Mesothelial cell of epicardium (in vitro differentiated cells): ENCODE results near the gene SPRED1. TPM values are rescaled to one million over a fixed set of nuclear protein-coding genes. Genes with fewer than 3 reads are reported as not detected.

Source experiments
- DNase-seq, 2 experiments: peaks; one replicate each; pipeline ENCODE4 v3.0.0; 2021; ENCODE audit warnings: low spot score in 2 of 2; ENCODE audit not compliant: unreplicated experiment in 2 of 2
- H3K27ac Mint-ChIP-seq: 2 replicates; pipeline ENCODE4 v1.8.0; 2021; ENCODE audit warnings: mixed read lengths
- H3K27me3 Mint-ChIP-seq: 2 replicates; pipeline ENCODE4 v1.8.0; 2021; ENCODE audit warnings: low read depth, mixed read lengths
- H3K36me3 Mint-ChIP-seq: 2 replicates; pipeline ENCODE4 v1.8.0; 2021; ENCODE audit warnings: mixed read lengths
- H3K4me1 Mint-ChIP-seq: 2 replicates; pipeline ENCODE4 v1.8.0; 2021; ENCODE audit warnings: mixed read lengths
- H3K4me3 Mint-ChIP-seq: 2 replicates; pipeline ENCODE4 v1.8.0; 2021; ENCODE audit warnings: mild to moderate bottlenecking, moderate library complexity, mixed read lengths
- H3K9me3 Mint-ChIP-seq: 2 replicates; pipeline ENCODE4 v1.8.0; 2021; ENCODE audit warnings: mixed read lengths
- CTCF ChIP-seq: fragments of 200-600 bp; sonication (generic); IDR thresholded peaks from one replicate; pipeline ENCODE4 v1.5.0; 2021; ENCODE audit warnings: antibody characterized with exemption; ENCODE audit not compliant: unreplicated experiment
- total RNA-seq: library from RNA; stranded (reverse); gene quantifications from 3 replicates; pipeline ENCODE4 v1.2.1, GENCODE V29; 2021

Gene SPRED1
- total RNA-seq, 1 donor from 2014 or later, result 39.9 TPM

- no peak overlapping the region for H3K27ac Mint-ChIP-seq
- no peaks in the 10 kb centered on the region for H3K36me3 Mint-ChIP-seq
- no peak for DNase-seq
- H3K27me3 Mint-ChIP-seq, result peaks cover 1% of the 10 kb centered on the region
- no peaks in the 10 kb centered on the region for H3K9me3 Mint-ChIP-seq
- peaks cover 7% of the 10 kb centered on the region for H3K4me1 Mint-ChIP-seq
- TF ChIP-seq CTCF, result no peak
- H3K4me3 Mint-ChIP-seq, result no peak overlapping the region
These were observed 121.4 kb downstream of the SPRED1 start for GRCh38 chr15:38374029-38374428.

GRCh38 chr15:38374556-38374955 is 121.9 kb downstream of the SPRED1 start:
- no peaks in the 10 kb centered on the region for H3K9me3 Mint-ChIP-seq
- peaks cover 7% of the 10 kb centered on the region for H3K4me1 Mint-ChIP-seq
- no peak overlapping the region for H3K4me3 Mint-ChIP-seq
- TF ChIP-seq CTCF, result no peak
- peaks cover 1% of the 10 kb centered on the region for H3K27me3 Mint-ChIP-seq
- no peak for DNase-seq
- no peaks in the 10 kb centered on the region for H3K36me3 Mint-ChIP-seq
- H3K27ac Mint-ChIP-seq, result no peak overlapping the region

- H3K4me1 Mint-ChIP-seq, result peaks cover 7% of the 10 kb centered on the region
- no peak overlapping the region for H3K4me3 Mint-ChIP-seq
- no peak for TF ChIP-seq CTCF
- DNase-seq, result no peak
- H3K27ac Mint-ChIP-seq, result no peak overlapping the region
- no peaks in the 10 kb centered on the region for H3K36me3 Mint-ChIP-seq
- no peaks in the 10 kb centered on the region for H3K9me3 Mint-ChIP-seq
- H3K27me3 Mint-ChIP-seq, result peaks cover 1% of the 10 kb centered on the region
These were observed 123.4 kb downstream of the SPRED1 start for GRCh38 chr15:38376081-38376480.

- Mint-ChIP-seq H3K27me3 (peaks cover 4% of the 10 kb centered on the region), H3K4me1 (peaks cover 7% of the 10 kb centered on the region), H3K4me3 (no peak overlapping the region), H3K27ac (no peak overlapping the region), H3K36me3 (no peaks in the 10 kb centered on the region), H3K9me3 (no peaks in the 10 kb centered on the region)
- no peak for DNase-seq
- TF ChIP-seq CTCF, result no peak
These were observed 125.0 kb downstream of the SPRED1 start for GRCh38 chr15:38377636-38378035.

- no peak overlapping the region for H3K4me3 Mint-ChIP-seq
- H3K27ac Mint-ChIP-seq, result no peak overlapping the region
These were observed 125.5 kb downstream of the SPRED1 start for GRCh38 chr15:38378161-38378560.

More at GRCh38 chr15:38378161-38378560, 125.5 kb downstream of the SPRED1 start:
- H3K4me1 Mint-ChIP-seq, result peaks cover 7% of the 10 kb centered on the region
- TF ChIP-seq CTCF, result no peak
- H3K27me3 Mint-ChIP-seq, result peaks cover 3% of the 10 kb centered on the region
- no peaks in the 10 kb centered on the region for H3K9me3 Mint-ChIP-seq
- H3K36me3 Mint-ChIP-seq, result no peaks in the 10 kb centered on the region
- DNase-seq, result no peak
